GM12801 (cell line): Measurements from ENCODE around the gene NOXA1.

Experiments
- CTCF ChIP-seq: IDR thresholded peaks from one replicate; pipeline ENCODE4 v1.5.1; 2011; ENCODE audit warnings: control low read depth; ENCODE audit not compliant: insufficient read length; ENCODE audit errors: extremely low read depth

NOXA1 gene

DNA sequence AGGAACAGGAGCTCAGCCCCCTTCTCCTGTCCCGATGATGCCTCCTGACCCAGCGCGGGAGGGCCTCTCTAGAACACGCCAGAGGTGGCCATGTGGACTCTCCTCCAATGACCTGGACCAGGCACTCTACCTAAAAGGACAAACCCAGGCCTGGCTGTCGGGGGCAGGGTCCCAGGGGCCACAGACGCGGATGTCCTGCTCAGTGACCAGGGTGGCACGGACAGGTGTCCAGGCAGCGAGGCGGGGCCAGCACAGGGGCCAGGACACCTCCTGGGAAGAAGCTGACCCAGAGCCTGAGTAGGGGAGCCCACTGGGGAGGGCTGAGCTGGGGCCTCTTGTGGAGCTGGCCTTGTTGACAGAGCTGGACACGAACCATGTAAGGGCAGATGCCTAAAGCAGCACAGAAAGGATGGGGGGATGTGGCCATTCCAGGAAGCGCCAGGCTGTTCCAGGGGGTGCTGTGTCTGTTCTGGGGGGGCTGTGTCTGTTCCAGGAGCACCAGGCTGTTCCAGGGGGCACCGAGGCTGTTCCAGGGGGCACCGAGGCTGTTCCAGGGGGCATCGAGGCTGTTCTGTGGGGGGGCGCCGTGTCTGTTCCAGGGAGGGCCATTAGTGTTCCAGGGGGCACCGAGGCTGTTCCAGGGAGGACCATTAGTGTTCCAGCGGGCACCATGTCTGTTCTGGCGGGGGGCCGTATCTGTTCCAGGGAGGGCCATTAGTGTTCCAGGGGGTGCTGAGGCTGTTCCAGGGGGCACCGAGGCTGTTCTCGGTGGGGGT lies 30.8 kb upstream of the NOXA1 start:
- TF ChIP-seq CTCF, result no peak

DNA sequence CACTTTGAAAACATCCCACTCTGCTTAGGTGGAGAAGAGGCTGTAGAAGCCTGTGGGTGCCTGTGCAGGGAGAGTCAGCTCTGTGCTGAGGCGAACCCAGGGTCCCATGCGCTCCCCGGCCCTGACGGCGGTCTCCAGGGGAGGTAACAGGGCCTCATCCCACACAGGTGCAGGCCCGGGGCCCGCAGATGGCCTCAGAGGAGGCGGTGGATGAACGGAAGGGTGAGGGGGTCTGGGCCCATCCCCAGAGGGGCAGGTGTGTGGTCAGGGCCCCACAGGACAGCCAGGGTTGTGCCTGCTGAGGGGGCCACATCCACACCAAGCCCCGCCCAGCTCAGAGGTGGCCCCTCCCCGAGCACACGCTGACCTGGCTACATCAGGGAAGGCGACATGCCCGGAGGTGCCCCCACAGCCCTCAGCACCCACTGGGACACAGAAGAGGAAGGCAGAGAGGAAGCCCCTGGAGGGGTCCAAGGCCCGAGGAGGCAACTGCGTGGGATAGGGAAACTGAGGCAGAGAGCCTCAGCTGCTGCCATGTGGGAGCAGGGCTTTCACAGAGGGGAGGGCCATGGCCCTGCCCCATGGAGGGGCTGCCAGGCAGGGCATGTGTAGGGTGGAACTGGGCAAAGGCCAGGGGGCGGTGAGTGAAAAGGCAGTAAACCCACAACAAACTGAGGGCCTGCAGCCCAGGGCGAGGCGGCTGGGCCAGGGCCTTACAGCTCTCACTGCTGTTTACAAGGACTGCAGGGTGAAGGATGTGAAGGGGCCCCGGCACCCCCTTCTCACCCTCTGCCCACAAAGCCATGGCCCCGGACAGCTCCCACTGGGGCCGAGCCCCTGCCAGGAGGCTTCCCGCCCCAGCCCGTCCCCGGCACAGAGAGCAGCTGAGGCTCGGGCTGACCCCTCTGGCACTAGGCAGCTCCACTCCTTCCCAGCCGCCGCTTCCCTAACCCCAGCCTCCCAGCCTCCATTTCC lies 29.7 kb upstream of the NOXA1 start:
- TF ChIP-seq CTCF, result no peak

DNA sequence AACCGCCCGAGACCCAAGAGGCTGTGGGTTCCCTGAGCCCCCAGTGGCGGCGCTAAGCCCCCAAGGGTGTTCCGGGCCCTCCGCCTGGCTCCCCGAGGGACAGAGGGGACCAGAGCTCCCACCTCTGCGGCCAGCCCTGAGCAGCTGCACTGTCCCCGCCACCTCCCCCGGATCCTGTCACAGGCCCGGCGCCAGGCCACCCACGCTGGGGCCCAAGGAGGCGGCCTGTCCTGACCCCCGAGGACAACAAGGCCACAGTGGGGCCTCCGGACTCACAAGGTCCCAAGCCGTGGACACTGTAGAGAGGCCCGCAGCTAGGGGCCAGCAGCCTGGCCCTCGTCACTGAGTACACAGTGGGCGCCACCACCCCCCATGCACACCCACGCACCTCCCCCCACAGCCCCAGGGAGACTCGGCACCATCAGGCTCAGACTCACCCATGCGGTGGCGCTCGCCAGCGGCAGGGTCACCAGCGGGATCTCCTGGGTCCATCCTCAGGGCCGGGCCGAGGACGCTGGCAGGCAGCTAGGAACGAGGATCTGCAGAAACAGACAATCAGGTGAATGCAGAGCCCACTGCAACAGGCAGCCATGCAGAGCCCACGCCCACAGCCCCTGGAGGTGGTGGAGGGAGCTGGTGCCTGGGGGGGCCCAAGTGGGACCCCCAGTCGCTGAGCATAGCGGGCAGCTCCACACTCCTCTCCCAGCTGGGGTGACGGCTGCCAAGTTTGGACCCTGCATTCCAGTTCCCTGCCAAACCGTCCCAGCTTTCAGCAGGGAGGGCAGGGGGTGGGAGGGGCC lies 28.1 kb upstream of the NOXA1 start:
- no peak for TF ChIP-seq CTCF

DNA sequence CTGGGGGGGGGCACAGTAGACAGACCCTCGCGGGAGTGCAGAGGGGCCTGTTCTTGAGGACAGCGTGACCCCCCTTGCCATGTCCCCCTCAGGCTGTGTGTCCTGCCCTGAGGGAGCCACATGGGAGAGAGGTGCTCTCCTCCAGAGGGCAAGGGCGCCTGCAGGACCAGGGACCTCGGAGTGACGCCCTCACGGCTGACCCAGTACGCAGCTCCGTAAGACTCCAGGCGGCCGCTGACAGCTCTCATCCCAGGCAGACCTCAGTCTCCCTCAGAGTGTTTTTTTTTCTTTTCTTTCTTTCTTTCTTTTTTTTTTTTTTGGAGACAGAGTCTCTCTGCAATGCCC lies 27.6 kb upstream of the NOXA1 start:
- TF ChIP-seq CTCF, result no peak

- no peak for TF ChIP-seq CTCF
Measured at GRCh38 chr9:137396227-137396626, 27.0 kb upstream of the NOXA1 start.

DNA sequence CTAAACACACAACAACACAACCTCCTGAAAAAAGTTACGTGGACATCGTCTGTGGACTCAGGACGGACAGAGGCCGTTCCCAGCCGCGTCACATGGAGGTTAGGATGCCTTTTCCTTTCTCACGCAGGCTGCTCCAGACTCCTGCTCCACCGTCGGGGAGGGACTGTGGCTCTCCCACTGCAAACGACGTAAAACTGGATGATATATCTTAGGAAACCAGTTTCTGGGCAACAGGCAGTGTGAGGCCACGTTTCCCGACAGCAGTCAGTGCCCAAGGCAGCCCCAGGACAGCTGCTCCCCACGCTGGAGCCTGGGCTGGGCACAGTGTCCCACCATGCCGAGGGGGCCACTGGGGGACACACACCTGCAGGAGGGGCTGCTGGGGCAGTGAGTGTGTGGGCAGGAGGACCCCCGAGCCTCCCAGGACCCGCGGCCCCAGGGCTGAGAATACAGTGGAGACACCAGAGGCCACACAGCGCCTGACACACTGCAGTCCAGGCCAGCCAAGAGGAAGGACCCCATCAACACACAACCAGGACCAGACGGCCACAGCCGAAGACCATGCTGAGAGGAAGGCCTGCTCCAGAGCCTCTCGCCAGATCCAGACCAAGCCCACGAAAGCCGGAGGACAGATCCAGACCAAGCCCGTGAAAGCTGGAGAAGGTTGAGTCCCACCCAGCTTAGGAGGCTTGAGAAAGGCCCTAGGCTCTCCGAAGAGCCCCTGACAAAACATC lies 26.4 kb upstream of the NOXA1 start:
- no peak for TF ChIP-seq CTCF
